ENCODE results near the gene LRFN4.

DNA sequence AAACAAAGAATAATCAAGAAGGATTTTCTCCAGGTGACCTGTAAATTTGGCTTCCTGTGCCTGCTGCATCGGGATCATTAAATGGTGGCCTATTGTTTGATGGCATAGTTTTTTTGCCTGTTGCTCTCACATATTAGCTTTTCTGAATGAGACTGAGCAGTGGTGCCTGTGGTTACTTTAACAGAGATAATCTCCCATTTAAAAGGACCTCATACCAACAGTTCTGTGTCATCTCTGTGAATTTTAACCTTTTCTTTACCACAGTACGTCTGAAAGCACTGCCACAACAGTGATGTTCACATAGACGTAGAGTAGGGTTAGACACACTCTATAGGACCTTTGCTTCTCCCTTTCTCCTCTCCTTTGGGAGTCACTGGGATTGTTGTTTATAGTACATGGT lies 36.5 kb upstream of the LRFN4 start:
- TF ChIP-seq, protein P1, sequence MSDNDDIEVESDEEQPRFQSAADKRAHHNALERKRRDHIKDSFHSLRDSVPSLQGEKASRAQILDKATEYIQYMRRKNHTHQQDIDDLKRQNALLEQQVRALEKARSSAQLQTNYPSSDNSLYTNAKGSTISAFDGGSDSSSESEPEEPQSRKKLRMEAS (CRISPR knock-in tag; IDR thresholded peaks at IDR 0.05), result no peak
- TF ChIP-seq, protein P2, sequence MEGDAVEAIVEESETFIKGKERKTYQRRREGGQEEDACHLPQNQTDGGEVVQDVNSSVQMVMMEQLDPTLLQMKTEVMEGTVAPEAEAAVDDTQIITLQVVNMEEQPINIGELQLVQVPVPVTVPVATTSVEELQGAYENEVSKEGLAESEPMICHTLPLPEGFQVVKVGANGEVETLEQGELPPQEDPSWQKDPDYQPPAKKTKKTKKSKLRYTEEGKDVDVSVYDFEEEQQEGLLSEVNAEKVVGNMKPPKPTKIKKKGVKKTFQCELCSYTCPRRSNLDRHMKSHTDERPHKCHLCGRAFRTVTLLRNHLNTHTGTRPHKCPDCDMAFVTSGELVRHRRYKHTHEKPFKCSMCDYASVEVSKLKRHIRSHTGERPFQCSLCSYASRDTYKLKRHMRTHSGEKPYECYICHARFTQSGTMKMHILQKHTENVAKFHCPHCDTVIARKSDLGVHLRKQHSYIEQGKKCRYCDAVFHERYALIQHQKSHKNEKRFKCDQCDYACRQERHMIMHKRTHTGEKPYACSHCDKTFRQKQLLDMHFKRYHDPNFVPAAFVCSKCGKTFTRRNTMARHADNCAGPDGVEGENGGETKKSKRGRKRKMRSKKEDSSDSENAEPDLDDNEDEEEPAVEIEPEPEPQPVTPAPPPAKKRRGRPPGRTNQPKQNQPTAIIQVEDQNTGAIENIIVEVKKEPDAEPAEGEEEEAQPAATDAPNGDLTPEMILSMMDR (IDR thresholded peaks at IDR 0.05), result no peak
- TF ChIP-seq, protein P3, sequence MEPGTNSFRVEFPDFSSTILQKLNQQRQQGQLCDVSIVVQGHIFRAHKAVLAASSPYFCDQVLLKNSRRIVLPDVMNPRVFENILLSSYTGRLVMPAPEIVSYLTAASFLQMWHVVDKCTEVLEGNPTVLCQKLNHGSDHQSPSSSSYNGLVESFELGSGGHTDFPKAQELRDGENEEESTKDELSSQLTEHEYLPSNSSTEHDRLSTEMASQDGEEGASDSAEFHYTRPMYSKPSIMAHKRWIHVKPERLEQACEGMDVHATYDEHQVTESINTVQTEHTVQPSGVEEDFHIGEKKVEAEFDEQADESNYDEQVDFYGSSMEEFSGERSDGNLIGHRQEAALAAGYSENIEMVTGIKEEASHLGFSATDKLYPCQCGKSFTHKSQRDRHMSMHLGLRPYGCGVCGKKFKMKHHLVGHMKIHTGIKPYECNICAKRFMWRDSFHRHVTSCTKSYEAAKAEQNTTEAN (CRISPR knock-in tag; IDR thresholded peaks at IDR 0.05), result no peak

All from WTC11 (cell line).